Measurements from ENCODE around the gene PAPOLA. TPM values are rescaled to one million over a fixed set of nuclear protein-coding genes. Genes with fewer than 3 reads are reported as not detected.
"Not testable (repeated sequence)": the region's sequence is repeated elsewhere in the genome, so short reads cannot be mapped to it uniquely, and the experiment has no call there.

The PAPOLA gene
- total RNA-seq, 1 experiment from 2014 or later = 77.0 TPM

- peak; percentile 35 for DNase-seq (ENCODE audit: low read depth)
Observed at GRCh38 chr14:96502621-96503305, 581 bp downstream of the PAPOLA start.

DNA sequence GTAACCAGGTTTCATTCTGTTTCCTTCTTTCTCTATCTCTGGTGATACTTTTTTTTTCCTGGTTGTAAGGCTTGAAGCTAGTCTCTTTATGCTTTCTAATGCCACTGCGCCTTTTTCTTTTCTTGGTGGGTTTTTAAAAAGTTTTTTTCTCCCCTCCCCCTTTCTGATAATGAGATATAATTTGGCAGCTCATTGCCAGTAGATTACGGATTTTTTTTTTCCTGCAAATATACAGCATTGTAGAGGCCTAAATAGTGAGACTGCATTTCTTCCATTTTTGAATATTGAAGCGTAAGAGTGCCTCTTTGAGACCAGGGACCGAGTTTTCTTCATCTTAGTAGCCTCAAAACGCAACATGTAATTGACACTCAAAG, 1.1 kb downstream of the PAPOLA start:
- DNase-seq (ENCODE audit: low read depth) = no peak

- DNase-seq (ENCODE audit: low read depth) = not testable (repeated sequence)
Observed at GRCh38 chr14:96504353-96504752, 2.2 kb downstream of the PAPOLA start.

DNA sequence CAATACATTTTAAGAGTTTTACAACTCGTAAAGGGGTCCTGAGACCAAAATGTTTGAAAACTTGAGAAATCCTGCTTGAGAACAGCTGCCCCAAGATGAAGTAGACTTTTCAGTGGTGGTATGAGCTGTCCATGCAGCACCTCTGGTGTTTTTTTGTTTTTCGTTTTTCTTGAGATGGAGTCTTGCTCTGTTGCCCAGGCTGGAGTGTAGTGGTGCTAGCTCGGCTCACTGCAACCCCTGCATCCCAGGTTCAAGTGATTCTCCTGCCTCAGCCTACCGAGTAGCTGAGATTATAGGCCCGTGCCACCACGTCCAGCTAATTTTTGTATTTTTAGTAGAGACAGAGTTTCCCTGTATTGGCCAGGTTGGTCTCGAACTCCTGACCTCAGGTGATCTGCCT, 5.5 kb downstream of the PAPOLA start:
- DNase-seq (ENCODE audit: low read depth) = no peak

GRCh38 chr14:96508900-96509299, 6.7 kb downstream of the PAPOLA start:
- peak; percentile 12 for DNase-seq (ENCODE audit: low read depth)

- DNase-seq (ENCODE audit: low read depth) = no peak
Observed at GRCh38 chr14:96509457-96510090, 7.4 kb downstream of the PAPOLA start.

DNA sequence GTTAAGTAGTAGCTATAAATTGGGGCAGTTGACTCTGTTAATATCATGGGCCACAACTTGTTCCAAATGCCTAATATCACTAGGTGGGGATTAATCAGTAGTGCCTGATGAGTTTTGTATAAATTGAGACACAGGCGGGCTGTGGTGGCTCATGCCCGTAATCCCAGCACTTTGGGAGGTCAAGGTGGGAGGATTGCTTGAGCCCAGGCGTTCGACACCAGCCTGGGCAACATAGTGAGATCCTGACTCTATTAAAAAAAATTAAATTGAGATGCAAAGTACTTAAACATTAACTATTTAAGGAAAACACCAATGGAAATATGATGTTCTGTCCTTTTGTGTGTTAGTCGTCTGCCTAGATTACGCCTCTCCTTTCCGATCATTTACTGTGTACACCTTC, 9.0 kb downstream of the PAPOLA start:
- DNase-seq (ENCODE audit: low read depth) = no peak

- no peak for DNase-seq (ENCODE audit: low read depth)
Observed at GRCh38 chr14:96511667-96512066, 9.5 kb downstream of the PAPOLA start.

DNA sequence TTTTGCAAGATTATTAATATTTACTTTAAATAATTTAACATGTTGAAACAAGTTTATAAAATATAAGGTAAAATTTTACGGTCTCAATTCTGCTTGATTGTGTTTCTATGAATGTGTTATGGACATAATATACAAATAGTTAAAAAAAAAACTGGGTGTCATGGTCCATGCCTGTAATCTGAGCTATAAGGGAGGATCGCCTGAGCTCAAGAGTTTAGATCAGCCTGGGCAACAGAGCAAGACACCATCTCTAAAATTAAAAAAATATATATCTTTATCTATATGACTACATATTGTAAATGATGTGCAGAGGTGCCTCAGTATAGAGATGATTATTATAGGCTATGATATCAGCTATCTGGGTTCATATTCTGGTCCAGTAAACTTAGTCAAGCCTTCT, 9.9 kb downstream of the PAPOLA start:
- DNase-seq (ENCODE audit: low read depth) = no peak

DNA sequence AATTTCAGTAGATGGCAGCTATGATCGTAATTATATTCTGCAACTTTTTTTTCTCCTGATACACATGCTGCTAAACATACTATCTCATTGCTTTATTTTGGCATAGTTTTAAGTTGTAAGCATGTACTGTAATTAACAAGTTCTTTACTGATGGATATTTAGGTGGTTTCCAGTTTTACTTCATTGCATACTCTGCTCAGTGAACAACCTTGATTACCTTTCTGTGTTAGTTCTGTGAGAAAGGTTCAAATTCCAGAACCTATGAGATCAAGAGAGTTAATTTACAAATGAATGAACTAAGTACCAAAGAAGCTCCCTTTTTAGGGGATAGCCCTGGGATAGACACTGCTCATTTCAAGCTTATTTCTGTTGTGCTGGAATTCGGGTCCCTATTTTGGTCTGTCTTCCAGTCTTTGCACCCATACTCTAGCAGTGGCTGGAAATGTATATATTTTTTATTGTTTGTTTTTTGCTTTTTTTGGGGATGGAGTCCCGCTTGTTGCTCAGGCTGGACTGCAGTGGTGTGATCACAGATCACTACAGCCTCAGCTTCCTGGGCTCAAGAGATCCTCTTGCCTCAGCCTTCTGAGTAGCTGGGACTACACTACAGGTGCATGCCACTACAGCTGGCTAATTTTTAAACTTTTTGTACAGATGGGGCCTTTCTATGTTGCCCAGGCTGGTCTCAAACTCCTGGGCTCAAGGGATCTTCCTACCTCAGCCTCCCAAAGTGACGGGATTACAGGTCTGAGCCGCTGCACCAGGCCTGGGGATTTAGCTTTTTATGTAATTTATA, 10.6 kb downstream of the PAPOLA start:
- no peak for DNase-seq (ENCODE audit: low read depth)

- no peak for DNase-seq (ENCODE audit: low read depth)
Observed at GRCh38 chr14:96514694-96515093, 12.5 kb downstream of the PAPOLA start.

DNA sequence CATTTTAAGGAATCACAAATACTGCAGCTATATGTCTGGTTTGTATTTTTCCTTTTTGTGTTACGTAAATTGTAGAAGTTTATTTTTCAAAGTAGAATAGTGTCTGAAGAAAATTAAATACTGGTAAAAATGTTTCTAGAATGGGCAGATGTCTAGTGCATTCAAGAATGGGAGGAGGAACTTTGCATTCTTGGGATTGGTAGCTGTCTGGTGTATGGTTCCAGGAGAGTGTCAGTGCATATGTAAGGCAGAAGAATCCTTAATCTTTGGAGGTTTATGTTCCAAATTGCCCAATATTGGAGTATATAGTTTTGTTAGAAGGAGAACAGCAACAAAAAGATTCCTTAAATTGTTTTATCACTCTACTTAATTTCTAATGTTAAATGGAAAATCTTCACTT, 13.5 kb downstream of the PAPOLA start:
- no peak for DNase-seq (ENCODE audit: low read depth)

DNA sequence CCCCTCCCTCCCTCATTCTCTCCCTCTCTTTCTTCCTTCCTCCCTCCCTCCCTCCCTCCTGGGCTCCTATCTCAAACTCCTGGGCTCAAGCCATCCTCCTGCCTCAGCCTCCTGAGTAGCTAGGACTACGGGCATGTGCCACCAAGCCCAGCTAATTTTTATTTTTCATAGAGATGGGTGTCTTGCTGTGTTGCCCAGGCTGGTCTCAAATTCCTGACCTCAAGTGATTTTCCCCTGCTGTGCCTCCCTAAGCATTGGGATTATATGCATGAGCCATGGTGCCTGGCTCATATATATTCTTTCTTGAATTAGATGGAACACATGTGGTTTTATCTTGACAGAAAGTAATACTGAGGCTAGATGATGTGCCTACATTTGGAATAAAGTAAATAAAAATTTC, 14.2 kb downstream of the PAPOLA start:
- no peak for DNase-seq (ENCODE audit: low read depth)

- no peak for DNase-seq (ENCODE audit: low read depth)
Observed at GRCh38 chr14:96519970-96520369, 17.8 kb downstream of the PAPOLA start.

DNA sequence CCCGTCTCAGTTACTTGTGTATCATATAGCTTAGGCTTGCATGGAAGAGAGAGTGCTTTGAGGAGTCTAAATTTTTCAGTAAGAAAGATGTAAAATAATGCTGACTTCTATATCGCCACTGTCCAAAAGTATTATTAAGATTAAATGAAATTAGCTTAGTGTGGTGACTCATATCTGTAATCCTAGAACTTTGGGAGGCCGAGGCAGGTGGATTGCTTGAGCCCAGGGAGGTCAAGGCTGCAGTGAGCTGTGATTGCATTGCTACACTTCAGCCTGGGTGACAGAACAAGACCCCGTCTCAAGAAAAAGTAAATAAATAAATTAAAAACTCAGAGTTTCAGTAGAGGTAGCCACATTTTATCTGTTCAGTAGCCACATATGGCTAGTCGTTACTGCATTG, 23.3 kb downstream of the PAPOLA start:
- no peak for DNase-seq (ENCODE audit: low read depth)

DNA sequence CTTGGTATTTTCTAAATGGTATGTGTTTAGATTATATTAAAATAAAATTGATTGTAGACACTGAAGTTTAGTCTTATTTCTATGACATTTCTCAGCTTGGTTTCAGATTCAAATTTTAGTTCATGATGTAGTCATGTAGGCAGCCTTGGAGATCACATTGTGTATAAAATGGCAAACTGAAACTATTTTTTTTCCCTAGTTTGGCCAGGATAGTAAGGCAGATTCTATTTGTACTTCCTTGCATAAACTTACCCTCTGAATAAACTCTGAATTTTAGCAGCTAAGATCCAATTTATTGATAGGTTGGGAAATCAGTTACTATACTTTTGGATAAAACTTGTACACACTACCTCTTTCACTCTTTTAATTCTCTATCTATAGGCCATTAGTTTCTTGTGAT, 30.4 kb downstream of the PAPOLA start:
- no peak for DNase-seq (ENCODE audit: low read depth)

DNA sequence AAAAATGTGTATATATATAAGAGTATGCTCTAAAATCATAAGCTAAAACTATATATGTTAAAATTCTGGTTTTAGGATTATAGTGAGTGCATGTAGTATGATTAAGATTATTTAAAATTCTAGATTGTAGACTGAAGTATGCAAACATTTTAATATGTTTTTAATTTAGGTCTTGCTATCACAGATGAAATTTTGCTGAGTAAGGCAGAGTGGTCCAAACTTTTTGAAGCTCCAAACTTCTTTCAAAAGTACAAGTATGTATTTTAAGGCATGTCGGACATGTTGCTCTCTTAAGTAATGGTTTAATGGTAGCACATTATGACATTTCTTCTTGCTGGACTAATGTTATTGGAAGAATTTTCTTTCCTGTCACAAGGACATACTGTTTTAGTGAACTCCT, 34.6 kb downstream of the PAPOLA start:
- no peak for DNase-seq (ENCODE audit: low read depth)

DNA sequence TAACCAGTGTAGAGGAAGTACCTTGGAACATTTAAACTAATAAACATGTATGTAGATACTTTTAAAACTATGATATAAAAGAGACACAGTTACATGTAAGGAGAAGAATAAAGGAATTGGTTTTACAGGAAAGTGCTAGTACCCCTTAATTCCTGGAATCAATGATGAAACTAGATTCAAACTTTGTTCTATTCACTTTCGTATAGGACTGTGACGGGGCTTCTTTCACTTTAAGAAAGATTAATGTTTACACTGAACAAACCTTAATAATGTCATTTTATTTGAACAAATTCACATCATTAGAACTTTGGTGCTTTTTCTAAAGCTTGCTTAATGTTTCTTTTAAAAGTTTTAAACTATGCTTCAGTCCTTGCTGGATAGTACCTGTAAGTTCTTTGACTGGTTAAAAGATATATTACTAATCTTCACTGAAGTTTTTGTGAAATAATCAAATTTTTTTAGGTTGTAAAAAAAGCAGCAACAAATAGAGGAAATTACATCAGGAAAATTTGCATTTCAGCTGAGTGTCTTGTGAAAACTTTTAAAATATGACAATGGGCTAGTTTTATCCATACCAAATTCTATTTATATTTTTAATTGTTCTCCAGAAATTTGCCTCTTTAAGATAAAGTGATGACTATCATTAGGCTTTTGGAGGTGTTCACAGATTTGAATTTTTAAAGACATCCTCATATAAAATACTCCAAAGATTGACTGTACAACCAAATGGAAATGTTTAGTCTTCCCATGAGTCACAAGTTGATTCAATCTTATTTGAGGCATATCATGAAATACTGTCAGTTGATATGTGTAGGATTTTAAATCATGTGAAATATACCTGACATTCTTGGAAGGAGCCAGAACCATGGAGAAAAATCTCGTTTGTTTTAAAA, 36.2 kb downstream of the PAPOLA start:
- peak; percentile 4 for DNase-seq (ENCODE audit: low read depth)

DNA sequence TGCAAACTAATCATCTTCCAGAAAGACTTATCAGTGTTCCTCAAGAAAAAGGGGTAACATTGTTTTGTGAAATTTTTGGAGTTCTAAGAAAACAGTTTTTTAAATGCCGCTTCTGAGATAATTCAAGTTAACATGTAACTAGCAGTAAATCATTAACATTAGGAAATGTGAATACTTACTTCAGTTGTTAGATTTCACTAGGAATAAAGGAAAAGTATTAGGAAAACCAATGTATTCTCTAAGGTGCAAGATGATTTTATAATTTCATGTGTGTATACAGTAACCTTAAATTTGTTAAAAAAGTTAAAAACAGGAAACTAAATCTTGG, 36.8 kb downstream of the PAPOLA start:
- no peak for DNase-seq (ENCODE audit: low read depth)

DNA sequence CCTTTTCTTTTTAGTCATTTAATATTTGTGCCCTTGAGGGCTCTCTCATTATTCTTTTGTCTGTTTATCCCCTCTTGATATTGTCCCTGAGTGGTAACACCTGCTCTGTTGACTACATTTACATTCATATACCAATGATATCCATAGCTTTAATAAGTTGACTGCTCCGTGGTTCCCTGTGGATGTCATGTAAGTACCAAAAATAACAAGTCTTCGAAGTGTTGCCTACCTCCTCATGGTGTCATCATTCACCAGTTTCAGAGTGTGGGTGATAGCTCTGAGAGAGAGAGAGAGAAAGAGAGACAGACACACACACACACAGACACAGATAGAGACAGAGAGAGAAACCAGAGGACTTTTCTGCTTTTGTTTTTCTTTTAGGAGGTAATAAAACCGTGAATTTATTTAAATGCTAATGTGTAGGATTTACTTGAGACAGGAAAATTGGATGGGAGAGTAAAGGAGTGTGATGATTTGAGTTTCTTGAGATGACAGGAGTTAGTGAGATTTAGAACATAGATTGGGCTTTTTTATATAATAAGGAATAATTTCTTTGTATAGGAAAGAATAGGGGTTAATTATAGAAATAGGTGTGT, 52.2 kb downstream of the PAPOLA start:
- DNase-seq (ENCODE audit: low read depth) = no peak

GRCh38 chr14:96559571-96559970, 57.4 kb downstream of the PAPOLA start:
- DNase-seq (ENCODE audit: low read depth) = no peak

DNA sequence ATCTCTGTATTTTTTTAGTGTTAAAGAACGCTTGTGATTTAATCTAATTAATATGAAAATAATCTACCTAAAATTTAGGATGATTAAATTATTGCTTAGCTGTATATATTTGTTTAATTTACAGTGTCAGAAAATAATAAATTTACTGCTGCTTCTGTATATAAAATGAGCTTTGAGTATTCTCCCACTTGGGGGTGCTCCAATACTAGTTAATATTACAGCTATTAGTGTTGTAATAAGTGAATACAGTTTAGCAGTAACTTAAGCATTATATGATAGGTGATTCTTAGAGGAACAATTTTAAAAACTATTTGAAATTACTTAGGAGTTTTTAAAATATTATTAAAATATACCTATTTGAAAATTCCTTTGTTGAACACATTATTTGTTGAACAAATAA, 62.2 kb downstream of the PAPOLA start:
- DNase-seq (ENCODE audit: low read depth) = no peak
